ENCODE data around the gene WDR59.

DNA sequence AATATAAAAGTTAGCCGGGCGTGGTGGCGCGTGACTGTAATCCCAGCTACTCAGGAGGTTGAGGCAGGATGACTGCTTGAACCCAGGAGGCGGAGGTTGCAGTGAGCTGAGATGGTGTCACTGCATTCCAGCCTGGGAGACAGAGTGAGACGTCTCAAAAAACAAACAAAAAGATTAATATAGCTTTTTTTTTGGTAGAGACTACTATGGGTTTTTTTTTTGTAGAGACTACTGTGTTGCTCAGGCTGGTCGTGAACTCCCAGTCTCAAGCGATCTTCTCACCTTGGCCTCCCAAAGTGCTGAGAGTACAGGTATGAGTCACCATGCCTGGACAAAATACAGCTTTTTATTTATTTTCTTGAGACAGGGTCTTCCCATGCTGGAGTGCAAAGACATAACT lies 34.1 kb upstream of the WDR59 start:
- TF ChIP-seq CTCF (tag by site-specific recombination; IDR thresholded peaks at IDR 0.05) (no peak), ZBTB48 (tag by site-specific recombination; IDR thresholded peaks at IDR 0.05) (no peak), ZNF223 (tag by site-specific recombination; IDR thresholded peaks at IDR 0.05) (no peak), ZNF561 (tag by site-specific recombination; IDR thresholded peaks at IDR 0.05; ENCODE audit: borderline replicate concordance) (no peak), PBX3 (CRISPR knock-in tag; IDR thresholded peaks at IDR 0.05) (no peak), SCRT2 (tag by site-specific recombination; IDR thresholded peaks at IDR 0.05) (no peak), BCL11A (tag by site-specific recombination; IDR thresholded peaks at IDR 0.05; ENCODE audit: low read depth) (no peak), ZNF529 (tag by site-specific recombination; IDR thresholded peaks at IDR 0.05; ENCODE audit: insufficient replicate concordance) (no peak), ZNF274 (IDR thresholded peaks at IDR 0.05; ENCODE audit: low read length) (no peak), ZNF274 (tag by site-specific recombination; IDR thresholded peaks at IDR 0.05; ENCODE audit: borderline replicate concordance) (no peak), ZNF292 (tag by site-specific recombination; IDR thresholded peaks at IDR 0.05; ENCODE audit: borderline replicate concordance, low read depth) (no peak)
- TF ChIP-seq, protein P1, sequence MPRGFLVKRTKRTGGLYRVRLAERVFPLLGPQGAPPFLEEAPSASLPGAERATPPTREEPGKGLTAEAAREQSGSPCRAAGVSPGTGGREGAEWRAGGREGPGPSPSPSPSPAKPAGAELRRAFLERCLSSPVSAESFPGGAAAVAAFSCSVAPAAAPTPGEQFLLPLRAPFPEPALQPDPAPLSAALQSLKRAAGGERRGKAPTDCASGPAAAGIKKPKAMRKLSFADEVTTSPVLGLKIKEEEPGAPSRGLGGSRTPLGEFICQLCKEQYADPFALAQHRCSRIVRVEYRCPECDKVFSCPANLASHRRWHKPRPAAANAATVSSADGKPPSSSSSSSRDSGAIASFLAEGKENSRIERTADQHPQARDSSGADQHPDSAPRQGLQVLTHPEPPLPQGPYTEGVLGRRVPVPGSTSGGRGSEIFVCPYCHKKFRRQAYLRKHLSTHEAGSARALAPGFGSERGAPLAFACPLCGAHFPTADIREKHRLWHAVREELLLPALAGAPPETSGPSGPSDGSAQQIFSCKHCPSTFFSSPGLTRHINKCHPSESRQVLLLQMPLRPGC (tag by site-specific recombination; IDR thresholded peaks at IDR 0.05), result no peak
- TF ChIP-seq, protein P2, sequence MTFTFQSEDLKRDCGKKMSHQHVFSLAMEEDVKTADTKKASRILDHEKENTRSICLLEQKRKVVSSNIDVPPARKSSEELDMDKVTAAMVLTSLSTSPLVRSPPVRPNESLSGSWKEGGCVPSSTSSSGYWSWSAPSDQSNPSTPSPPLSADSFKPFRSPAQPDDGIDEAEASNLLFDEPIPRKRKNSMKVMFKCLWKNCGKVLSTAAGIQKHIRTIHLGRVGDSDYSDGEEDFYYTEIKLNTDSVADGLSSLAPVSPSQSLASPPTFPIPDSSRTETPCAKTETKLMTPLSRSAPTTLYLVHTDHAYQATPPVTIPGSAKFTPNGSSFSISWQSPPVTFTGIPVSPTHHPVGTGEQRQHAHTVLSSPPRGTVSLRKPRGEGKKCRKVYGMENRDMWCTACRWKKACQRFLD (tag by site-specific recombination; IDR thresholded peaks at IDR 0.05), result no peak

All from HEK293 (cell line).